K562 (cell line): ENCODE measurements around the gene ABT1. TPM values are rescaled to one million over a fixed set of nuclear protein-coding genes. Genes with fewer than 3 reads are reported as not detected.

Experiments used
- ATAC-seq: fragments of 200-7000 bp; cut with Tn5 transposase; 3 replicates; pipeline ENCODE4 v1.9.1; 2020; ENCODE audit warnings: moderate library complexity
- BruUV-seq: library from RNA; stranded (reverse); fragments of 400-500 nt; replicated peaks from 2 replicates; lab custom pipeline; 2021; lab: Mats Ljungman, UMichigan
- CTCF ChIA-PET: fragments of 300-600 bp; formaldehyde crosslinking; extraction: SDS; loops from one replicate; lab custom pipeline; 2021; ENCODE audit warnings: low intra/inter-chr PET ratio; lab: Yijun Ruan, JAX
- POLR2A ChIA-PET: fragments of 300-600, 350-650 bp; sonication (Branson Sonifier 250); formaldehyde crosslinking; extraction: SDS; loops from one replicate; lab custom pipeline; 2021; ENCODE audit warnings: antibody characterized with exemption, inconsistent platforms; lab: Yijun Ruan, JAX
- DNase-seq, 4 experiments: peaks; one replicate each; pipeline versions ENCODE4 v3.0.0 to v3.0.0-alpha.2; 2011 to 2018; ENCODE audit warnings: low spot score in 3 of 4, mixed read lengths in 3 of 4; ENCODE audit errors: extremely low read depth in 1 of 4
- FAIRE-seq: peaks from 2 replicates; lab custom pipeline; 2011; peaks lifted over from hg19 to GRCh38; lab: Jason Lieb, UNC
- H2AFZ ChIP-seq: 2 replicates; pipeline ENCODE4 v1.6.0; 2011; ENCODE audit warnings: low read depth, low read length, control low read depth, inconsistent platforms
- H3K27ac ChIP-seq: fragments of 200-600 bp; 3 replicates; pipeline ENCODE4 v1.8.0; 2011; ENCODE audit warnings: low read depth, mild to moderate bottlenecking, control low read depth, inconsistent platforms, low read length, moderate library complexity, mixed read lengths; ENCODE audit errors: extremely low read depth
- H3K27me3 ChIP-seq, 2 experiments: fragments of 300-600 bp in 1 of 2; 2 replicates in 1 of 2; 3 replicates in 1 of 2; pipeline versions ENCODE4 v1.6.0 to v1.8.0; 2011; ENCODE audit warnings: inconsistent platforms in 2 of 2, low read length in 2 of 2, mild to moderate bottlenecking in 1 of 2, mixed read lengths in 1 of 2, moderate library complexity in 1 of 2; ENCODE audit not compliant: control insufficient read depth in 2 of 2, insufficient read depth in 2 of 2
- H3K36me3 ChIP-seq: fragments of 300-600 bp; 3 replicates; pipeline ENCODE4 v1.8.0; 2011; ENCODE audit warnings: mild to moderate bottlenecking, low read length, inconsistent platforms; ENCODE audit not compliant: control insufficient read depth, insufficient read depth
- H3K4me1 ChIP-seq, 2 experiments: fragments of 200-600 bp in 1 of 2; replicated peaks in 1 of 2; 2 replicates in 1 of 2; 3 replicates in 1 of 2; pipeline versions ENCODE4 v1.5.1 to v1.8.0; 2011; ENCODE audit warnings: inconsistent platforms in 2 of 2, low read length in 2 of 2, mild to moderate bottlenecking in 1 of 2, mixed read lengths in 1 of 2, moderate library complexity in 1 of 2; ENCODE audit not compliant: control insufficient read depth in 2 of 2, insufficient read depth in 2 of 2
- H3K4me2 ChIP-seq: 2 replicates; pipeline ENCODE4 v1.6.1; 2011; ENCODE audit warnings: low read length, control low read depth, inconsistent platforms, mixed read lengths; ENCODE audit not compliant: insufficient read depth
- H3K4me3 ChIP-seq: fragments of 200-600 bp; sonication (generic), shearing (Covaris generic); 2 replicates; pipeline ENCODE4 v1.5.1; 2016; ENCODE audit warnings: control low read depth, inconsistent platforms
- H3K79me2 ChIP-seq: fragments of 200-600 bp; 3 replicates; pipeline ENCODE4 v1.8.0; 2011; ENCODE audit warnings: low read length, inconsistent platforms; ENCODE audit not compliant: control insufficient read depth, insufficient read depth
- H3K9ac ChIP-seq, 2 experiments: 2 replicates each; pipeline versions ENCODE4 v1.6.0 to v1.6.1; 2011; ENCODE audit warnings: low read depth in 2 of 2, low read length in 2 of 2, control low read depth in 1 of 2, inconsistent platforms in 1 of 2, mild to moderate bottlenecking in 1 of 2, mixed read lengths in 1 of 2; ENCODE audit not compliant: insufficient read depth in 1 of 2
- H3K9me1 ChIP-seq: one replicate; pipeline ENCODE4 v1.6.0; 2011; ENCODE audit warnings: inconsistent platforms, mild to moderate bottlenecking, low read length, moderate library complexity; ENCODE audit not compliant: control insufficient read depth, insufficient read depth
- H3K9me3 ChIP-seq: replicated peaks from 2 replicates; pipeline ENCODE4 v1.5.1; 2011; ENCODE audit warnings: low read depth, low read length, inconsistent platforms; ENCODE audit not compliant: control insufficient read depth, insufficient read depth
- H4K20me1 ChIP-seq: replicated peaks from 2 replicates; pipeline ENCODE4 v1.6.1; 2011; ENCODE audit warnings: low read length, inconsistent platforms, mixed read lengths; ENCODE audit not compliant: control insufficient read depth, insufficient read depth
- BACH1 ChIP-seq: fragments of 200-800 bp; sonication (Bioruptor generic); IDR thresholded peaks from 2 replicates; pipeline ENCODE4 v1.6.1; 2016; ENCODE audit warnings: missing genetic modification characterization, missing compliant biosample characterization
- ELK1 ChIP-seq: sonication (generic); formaldehyde crosslinking; IDR thresholded peaks from 2 replicates; pipeline ENCODE4 v1.8.1; 2022; ENCODE audit warnings: missing genetic modification reagents
- ETS2 ChIP-seq: IDR thresholded peaks from 2 replicates; pipeline ENCODE4 v1.6.1; 2016; ENCODE audit warnings: borderline replicate concordance, missing genetic modification characterization, mild to moderate bottlenecking, moderate library complexity, missing compliant biosample characterization; ENCODE audit not compliant: poor library complexity, severe bottlenecking
- ETV1 ChIP-seq: fragments of 450-650 bp; conservative IDR thresholded peaks from 2 replicates; pipeline ENCODE4 v1.6.1; 2016; ENCODE audit warnings: missing genetic modification characterization, control low read depth, low read depth, missing compliant biosample characterization
- IRF9 ChIP-seq: fragments of 450-650 bp; IDR thresholded peaks from 2 replicates; pipeline ENCODE4 v1.6.1; 2016; ENCODE audit warnings: missing biosample characterization, missing genetic modification characterization
- MEIS2 ChIP-seq: fragments of 450-650 bp; IDR thresholded peaks from 2 replicates; pipeline ENCODE4 v1.6.1; 2014; ENCODE audit warnings: mild to moderate bottlenecking; ENCODE audit not compliant: partially characterized antibody
- PTRF ChIP-seq: fragments of 450-650 bp; IDR thresholded peaks from 2 replicates; pipeline ENCODE4 v1.6.1; 2016; ENCODE audit warnings: mild to moderate bottlenecking, missing genetic modification characterization, missing compliant biosample characterization
- SIN3B ChIP-seq: fragments of 450-650 bp; IDR thresholded peaks from 2 replicates; pipeline ENCODE4 v1.6.1; 2017; ENCODE audit warnings: low read depth, mild to moderate bottlenecking, moderate library complexity
- SMC3 ChIP-seq: conservative IDR thresholded peaks from 2 replicates; pipeline ENCODE4 v1.6.1; 2011; ENCODE audit warnings: low read depth, low read length, improper control_type of control experiment; ENCODE audit not compliant: insufficient read depth
- U2AF1 ChIP-seq: fragments of 200-400 bp; formaldehyde crosslinking; optimal IDR thresholded peaks from 2 replicates; pipeline ENCODE3; 2017; ENCODE audit warnings: mild to moderate bottlenecking, low read depth, low read length, moderate library complexity
- ZNF24 ChIP-seq: fragments of 450-650 bp; IDR thresholded peaks from 2 replicates; pipeline ENCODE4 v1.6.1; 2016
- ZNF316 ChIP-seq: fragments of 450-650 bp; IDR thresholded peaks from 2 replicates; pipeline ENCODE4 v1.6.1; 2016
- ZNF740 ChIP-seq, 3 experiments: fragments of 200-800 bp in 1 of 3; sonication (Bioruptor generic) in 1 of 3; sonication (generic) in 1 of 3; formaldehyde crosslinking in 1 of 3; IDR thresholded peaks; 2 replicates each; pipeline versions ENCODE4 v1.6.1 to v1.8.0; 2016 to 2022; ENCODE audit warnings: mild to moderate bottlenecking in 2 of 3, missing compliant biosample characterization in 2 of 3, missing genetic modification characterization in 2 of 3, missing genetic modification reagents in 1 of 3
- WGBS: fragments of 100-300 bp; shearing (Covaris generic); methylation state at CpG from one replicate; pipeline ENCODE4 v1.1.6; 2016; ENCODE audit warnings: low coverage, mixed read lengths; ENCODE audit not compliant: insufficient coverage; ENCODE audit errors: missing lambda C conversion rate; 5-methylcytosine and 5-hydroxymethylcytosine counted together
- in situ Hi-C: fragments of 300-500 bp; cut with MboI; formaldehyde crosslinking; loops from 4 replicates; pipeline ENCODE4 v1.15.0; 2018; ENCODE audit warnings: inconsistent platforms, mixed read lengths
- intact Hi-C: fragments of 100-400 bp; cut with micrococcal nuclease; formaldehyde crosslinking; loops from 2 replicates; pipeline ENCODE4 v1.14.2; 2022
- polyA plus RNA-seq, 8 experiments: library from polyadenylated mRNA; depleted of rRNA in 4 of 8; stranded (reverse) in 5 of 8; unstranded in 3 of 8; fragments of >200 nt; fragmentation: Nextera tagmentation in 2 of 8; fragmentation: Illumina TruSeq in 1 of 8; extraction: Ambion mirVana in 2 of 8; extraction: Trizol in 1 of 8; gene quantifications; 2 replicates each; pipeline versions ENCODE4 v1.2.1 to v1.2.3, GENCODE V29; 2011 to 2014; ENCODE audit warnings: inconsistent platforms in 1 of 8, missing spikeins in 1 of 8
- total RNA-seq, 7 experiments: library from RNA; depleted of rRNA in 6 of 7; stranded (reverse); fragments of >200 nt in 6 of 7; fragmentation: Illumina TruSeq in 2 of 7; extraction: Trizol in 2 of 7; gene quantifications; 2 replicates each; pipeline versions ENCODE4 v1.2.1 to v1.2.3, GENCODE V29; 2011 to 2021; ENCODE audit warnings: low replicate concordance in 1 of 7

The ABT1 gene
- total and polyA plus RNA-seq, 9 of the 15 experiments (the other 6 are each of a cell fraction or from before 2014, with no cell fraction given), result 8.8 to 52.7 (median 40.7) TPM

- intact Hi-C loops, result loop anchor here (1.0 to 2.0 kb wide), 5 partner anchors 13 to 394 kb away; no protein-coding TSS in a partner anchor
- no peaks in the 10 kb centered on the region for H3K9me1 ChIP-seq
- peak; percentile 78 for FAIRE-seq
- no peaks in the 10 kb centered on the region for H3K27me3 ChIP-seq
- no peaks in the 10 kb centered on the region for H3K79me2 ChIP-seq
- under 1% methylated on average over 34 of the region's 34 CpGs for WGBS
- no peaks in the 10 kb centered on the region for H3K9me3 ChIP-seq
- no TSS peak for BruUV-seq
- POLR2A ChIA-PET, result interaction anchor here (0.5 to 11.9 kb wide), 36 partner anchors 11 to 1862 kb away, joined by 3 to 141 read pairs (median 4); partner anchors contain the start of genes HFE and HMGN4
- CTCF ChIA-PET, result interaction anchor here (0.6 to 2.5 kb wide), 6 partner anchors 9 to 1657 kb away, joined by 3 to 23 read pairs (median 4); no protein-coding TSS in a partner anchor
- peak; percentile 75 for ATAC-seq
- no peaks in the 10 kb centered on the region for H4K20me1 ChIP-seq
- peak overlapping the region; percentile 98 for H3K4me2 ChIP-seq
- peak; percentile 82 to 96 (median 84) for DNase-seq
- peak overlapping the region; percentile 75 for H3K4me3 ChIP-seq
- peak overlapping the region; percentile 92 for H3K27ac ChIP-seq
- H3K36me3 ChIP-seq, result no peaks in the 10 kb centered on the region
- H3K9ac ChIP-seq, result peak overlapping the region; percentile 91 to 92
- in situ Hi-C loops, result loop anchor here (25.0 kb wide), 1 partner anchor 382 kb away; a partner anchor contains a TSS
- peak overlapping the region; percentile 97 for H2AFZ ChIP-seq
- peaks cover 3 to 8% of the 10 kb centered on the region in 2 experiments; a peak in 2 of 5 replicates for H3K4me1 ChIP-seq
- TF ChIP-seq MEIS2 (peak; percentile 74), ZNF740 (CRISPR knock-in tag; IDR thresholded peaks at IDR 0.05) (no peak), ZNF740 (tag; IDR thresholded peaks at IDR 0.05) (no peak), ELK1 (no peak), BACH1 (tag) (peak; percentile 16; the same call in 1 of the 2 replicates), IRF9 (tag) (peak; percentile 98), ETV1 (tag) (peak; percentile 53; the same call in 1 of the 2 replicates), ETS2 (no peak), SIN3B (peak; percentile 40; the same call in 1 of the 2 replicates), U2AF1 (no peak), PTRF (0 out of 2 replicates have a peak, but pooled peaks have one; percentile 12), ZNF316 (no peak), SMC3 (peak; percentile 57), ZNF24 (peak; percentile 81)
These were observed 27.9 kb upstream of the ABT1 start for GRCh38 chr6:26568601-26569432.
